Activated naive CD8-positive, alpha-beta T cell treated with anti-CD3 and anti-CD28 coated beads for 36 hours (primary cell): ENCODE results near the gene PLB1. TPM values are rescaled to one million over a fixed set of nuclear protein-coding genes. Genes with fewer than 3 reads are reported as not detected.

ENCODE experiments used
- DNase-seq: peaks from one replicate; pipeline ENCODE4 v3.0.0; 2021
- H3K27ac Mint-ChIP-seq: one replicate; pipeline ENCODE4 v1.8.0; 2022; ENCODE audit warnings: mild to moderate bottlenecking, moderate library complexity, mixed read lengths
- H3K27me3 Mint-ChIP-seq: one replicate; pipeline ENCODE4 v1.8.0; 2022; ENCODE audit warnings: mild to moderate bottlenecking, mixed read lengths
- H3K36me3 Mint-ChIP-seq: one replicate; pipeline ENCODE4 v1.8.0; 2021; ENCODE audit warnings: mild to moderate bottlenecking, mixed read lengths
- H3K4me1 Mint-ChIP-seq: one replicate; pipeline ENCODE4 v1.8.0; 2021; ENCODE audit warnings: mixed read lengths
- H3K4me3 Mint-ChIP-seq: one replicate; pipeline ENCODE4 v1.8.0; 2022; ENCODE audit warnings: mild to moderate bottlenecking, moderate library complexity, mixed read lengths
- H3K9me3 Mint-ChIP-seq: one replicate; pipeline ENCODE4 v1.8.0; 2022; ENCODE audit warnings: mixed read lengths
- total RNA-seq, 2 experiments: library from RNA; stranded (reverse); gene quantifications; one replicate each; pipeline ENCODE4 v1.2.3, GENCODE V29; 2021

Gene PLB1
- total RNA-seq, 2 experiments from 2014 or later, result 0.99 to 1.4 TPM

GRCh38 chr2:28481905-28482304 is 14.0 kb upstream of the PLB1 start:
- DNase-seq, result no peak
- Mint-ChIP-seq H3K27ac (no peak overlapping the region), H3K4me1 (peaks cover 3% of the 10 kb centered on the region), H3K4me3 (no peak overlapping the region), H3K9me3 (peaks cover 3% of the 10 kb centered on the region), H3K27me3 (no peaks in the 10 kb centered on the region), H3K36me3 (no peaks in the 10 kb centered on the region)

DNA sequence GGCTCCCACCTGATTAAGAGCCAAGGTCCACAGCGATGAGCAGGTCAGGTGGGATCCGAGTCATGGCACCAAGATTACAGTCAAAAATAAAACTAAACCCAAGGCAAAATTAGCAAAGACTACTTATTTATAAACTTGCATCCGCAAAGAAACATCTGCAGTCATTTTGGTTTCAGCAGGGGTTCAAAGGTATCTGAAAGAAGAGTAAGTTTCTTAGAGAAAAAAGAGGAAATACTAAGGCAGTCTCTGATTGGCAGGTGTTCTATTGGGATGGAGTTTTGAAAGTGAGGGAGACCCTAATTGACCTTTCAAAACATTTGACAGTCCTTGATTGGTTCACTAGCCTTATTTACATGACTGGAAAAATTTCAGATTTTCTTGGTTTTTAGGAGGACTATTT is 11.0 kb upstream of the PLB1 start:
- no peaks in the 10 kb centered on the region for H3K36me3 Mint-ChIP-seq
- no peaks in the 10 kb centered on the region for H3K4me1 Mint-ChIP-seq
- no peaks in the 10 kb centered on the region for H3K27me3 Mint-ChIP-seq
- no peak overlapping the region for H3K27ac Mint-ChIP-seq
- DNase-seq, result no peak
- peaks cover 3% of the 10 kb centered on the region for H3K9me3 Mint-ChIP-seq
- no peak overlapping the region for H3K4me3 Mint-ChIP-seq

- no peaks in the 10 kb centered on the region for H3K27me3 Mint-ChIP-seq
- no peaks in the 10 kb centered on the region for H3K9me3 Mint-ChIP-seq
- DNase-seq, result no peak
- H3K27ac Mint-ChIP-seq, result no peak overlapping the region
- no peaks in the 10 kb centered on the region for H3K4me1 Mint-ChIP-seq
- H3K36me3 Mint-ChIP-seq, result no peaks in the 10 kb centered on the region
- H3K4me3 Mint-ChIP-seq, result no peak overlapping the region
These were observed 9.3 kb upstream of the PLB1 start for GRCh38 chr2:28486526-28486925.

DNA sequence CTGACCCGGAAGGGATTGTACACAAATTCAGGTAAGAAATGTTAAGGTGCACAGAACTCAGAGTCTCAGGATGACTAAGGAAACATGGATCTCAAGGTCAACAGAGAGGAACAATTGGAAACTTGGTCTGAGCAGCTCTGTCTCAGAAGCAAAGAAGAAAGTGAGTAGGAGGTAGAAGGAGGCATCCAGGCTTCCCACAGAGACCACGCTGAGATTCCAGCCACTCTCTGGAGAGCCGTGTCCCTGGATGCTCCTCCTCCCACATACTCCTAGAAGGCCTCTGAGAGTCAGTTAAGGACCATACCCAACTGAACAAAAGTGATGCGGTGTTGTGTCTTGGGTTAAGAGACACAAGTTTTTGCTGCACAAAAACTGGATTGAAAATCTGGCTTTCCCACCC is 8.6 kb upstream of the PLB1 start:
- H3K4me1 Mint-ChIP-seq, result peaks cover 1% of the 10 kb centered on the region
- no peak for DNase-seq
- no peaks in the 10 kb centered on the region for H3K9me3 Mint-ChIP-seq
- H3K27me3 Mint-ChIP-seq, result no peaks in the 10 kb centered on the region
- H3K27ac Mint-ChIP-seq, result no peak overlapping the region
- no peak overlapping the region for H3K4me3 Mint-ChIP-seq
- no peaks in the 10 kb centered on the region for H3K36me3 Mint-ChIP-seq

GRCh38 chr2:28488083-28488830 is 7.6 kb upstream of the PLB1 start:
- no peak overlapping the region for H3K4me3 Mint-ChIP-seq
- H3K9me3 Mint-ChIP-seq, result no peaks in the 10 kb centered on the region
- H3K4me1 Mint-ChIP-seq, result peaks cover 1% of the 10 kb centered on the region
- no peak for DNase-seq
- H3K27me3 Mint-ChIP-seq, result no peaks in the 10 kb centered on the region
- no peaks in the 10 kb centered on the region for H3K36me3 Mint-ChIP-seq
- no peak overlapping the region for H3K27ac Mint-ChIP-seq

GRCh38 chr2:28488858-28489575 is 6.8 kb upstream of the PLB1 start:
- H3K27me3 Mint-ChIP-seq, result no peaks in the 10 kb centered on the region
- no peaks in the 10 kb centered on the region for H3K9me3 Mint-ChIP-seq
- no peaks in the 10 kb centered on the region for H3K36me3 Mint-ChIP-seq
- no peak overlapping the region for H3K27ac Mint-ChIP-seq
- DNase-seq, result no peak
- no peak overlapping the region for H3K4me3 Mint-ChIP-seq
- H3K4me1 Mint-ChIP-seq, result peaks cover 1% of the 10 kb centered on the region

GRCh38 chr2:28490558-28490957 is 5.3 kb upstream of the PLB1 start:
- no peaks in the 10 kb centered on the region for H3K36me3 Mint-ChIP-seq

DNA sequence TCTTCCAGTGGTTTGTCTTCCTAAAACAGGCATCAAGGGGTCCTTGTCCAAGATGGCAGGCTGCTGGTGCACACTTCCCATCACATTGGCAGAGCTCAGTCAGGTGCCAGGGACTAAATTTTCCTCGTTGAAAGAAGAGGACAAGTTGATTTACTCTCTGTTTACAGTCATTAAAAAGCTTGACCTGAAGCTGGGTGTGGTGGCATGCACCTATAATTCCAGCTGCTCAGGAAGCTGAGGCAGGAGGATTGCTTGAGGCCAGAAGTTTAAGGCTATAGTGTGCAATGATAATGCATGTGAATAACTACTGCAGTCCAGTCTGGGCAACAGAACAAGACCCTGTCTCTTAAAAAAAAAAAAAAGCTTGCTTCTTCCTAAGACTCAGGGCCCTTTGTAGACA is 3.6 kb upstream of the PLB1 start:
- no peaks in the 10 kb centered on the region for H3K27me3 Mint-ChIP-seq
- no peak overlapping the region for H3K4me3 Mint-ChIP-seq
- no peaks in the 10 kb centered on the region for H3K36me3 Mint-ChIP-seq
- H3K9me3 Mint-ChIP-seq, result no peaks in the 10 kb centered on the region
- peaks cover 1% of the 10 kb centered on the region for H3K4me1 Mint-ChIP-seq
- no peak overlapping the region for H3K27ac Mint-ChIP-seq
- DNase-seq, result no peak

More at GRCh38 chr2:28490558-28490957, 5.3 kb upstream of the PLB1 start:
- Mint-ChIP-seq H3K4me1 (peaks cover 1% of the 10 kb centered on the region), H3K4me3 (no peak overlapping the region), H3K27ac (no peak overlapping the region), H3K9me3 (no peaks in the 10 kb centered on the region), H3K27me3 (no peaks in the 10 kb centered on the region)
- no peak for DNase-seq

GRCh38 chr2:28493636-28494035 is 2.2 kb upstream of the PLB1 start:
- Mint-ChIP-seq H3K36me3 (no peaks in the 10 kb centered on the region), H3K9me3 (no peaks in the 10 kb centered on the region), H3K4me3 (no peak overlapping the region), H3K27ac (no peak overlapping the region), H3K27me3 (no peaks in the 10 kb centered on the region), H3K4me1 (peaks cover 1% of the 10 kb centered on the region)
- DNase-seq, result no peak

DNA sequence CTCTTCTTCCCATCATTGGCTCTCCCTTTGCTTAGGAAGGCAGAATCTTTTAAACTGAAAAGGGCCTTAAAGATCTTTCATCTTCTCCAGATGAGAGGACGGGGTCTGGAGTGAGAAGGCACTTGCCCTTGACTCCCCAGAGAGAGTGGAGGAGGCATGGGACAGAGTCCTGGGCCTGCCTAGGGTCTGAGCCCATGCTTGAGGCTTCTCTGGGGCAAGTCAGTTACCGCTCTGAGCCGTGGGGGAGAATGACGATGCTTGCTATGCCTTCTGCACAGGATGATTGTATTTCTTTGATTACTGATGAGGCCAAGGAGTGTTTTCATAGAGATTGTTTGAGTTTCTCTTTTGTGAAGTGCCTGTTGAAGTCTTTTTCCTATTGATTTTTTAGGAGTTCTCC is 921 bp downstream of the PLB1 start:
- H3K4me3 Mint-ChIP-seq, result no peak overlapping the region
- no peaks in the 10 kb centered on the region for H3K27me3 Mint-ChIP-seq
- no peak for DNase-seq
- no peak overlapping the region for H3K27ac Mint-ChIP-seq
- H3K36me3 Mint-ChIP-seq, result no peaks in the 10 kb centered on the region
- H3K4me1 Mint-ChIP-seq, result peaks cover 1% of the 10 kb centered on the region
- H3K9me3 Mint-ChIP-seq, result no peaks in the 10 kb centered on the region

DNA sequence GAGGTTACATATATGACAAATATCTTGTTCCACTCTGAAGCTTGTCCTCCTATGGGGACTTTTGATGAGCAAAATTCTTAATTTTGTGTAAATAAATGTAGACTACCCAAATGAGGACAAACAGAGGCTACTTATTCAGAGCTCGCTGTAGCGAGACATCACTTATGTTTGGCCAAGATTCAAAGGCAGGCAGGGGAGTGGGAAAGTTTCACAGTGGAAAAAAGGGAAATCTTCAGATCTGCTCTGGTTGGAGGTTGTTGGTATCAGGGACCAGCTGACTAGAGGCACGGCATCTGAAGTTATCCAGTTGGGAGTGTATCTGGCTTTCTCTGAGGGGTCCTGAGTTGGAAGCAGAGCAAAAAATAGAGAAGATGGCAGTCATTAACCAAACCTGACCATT is 1.3 kb downstream of the PLB1 start:
- Mint-ChIP-seq H3K4me3 (no peak overlapping the region), H3K36me3 (no peaks in the 10 kb centered on the region), H3K9me3 (no peaks in the 10 kb centered on the region), H3K27ac (no peak overlapping the region), H3K4me1 (no peaks in the 10 kb centered on the region), H3K27me3 (no peaks in the 10 kb centered on the region)
- DNase-seq, result no peak

- DNase-seq, result no peak
- Mint-ChIP-seq H3K4me3 (no peak overlapping the region), H3K4me1 (no peaks in the 10 kb centered on the region), H3K36me3 (no peaks in the 10 kb centered on the region), H3K27me3 (no peaks in the 10 kb centered on the region), H3K27ac (no peak overlapping the region), H3K9me3 (no peaks in the 10 kb centered on the region)
These were observed 3.4 kb downstream of the PLB1 start for GRCh38 chr2:28499282-28499681.

DNA sequence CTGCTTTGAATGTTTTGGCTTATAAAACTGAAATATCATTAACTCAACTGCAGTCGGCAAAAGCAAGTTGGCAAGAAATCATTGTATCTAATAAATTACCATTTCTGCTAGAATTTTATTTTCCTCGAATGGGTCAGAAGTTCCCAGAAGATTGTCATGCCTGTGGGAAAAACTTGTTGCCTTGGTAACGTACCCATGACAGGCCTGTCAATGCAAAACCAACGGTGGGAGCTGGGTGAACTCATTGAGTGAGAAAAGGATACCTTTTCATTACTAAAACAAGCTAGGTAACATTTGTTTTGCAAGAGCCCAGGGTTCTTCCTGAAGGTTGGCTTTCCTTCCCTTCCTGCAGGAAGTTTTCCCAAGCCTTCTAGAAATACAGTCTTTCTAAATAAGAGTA is 9.5 kb downstream of the PLB1 start:
- DNase-seq, result no peak
- H3K9me3 Mint-ChIP-seq, result no peaks in the 10 kb centered on the region
- H3K4me3 Mint-ChIP-seq, result no peak overlapping the region

GRCh38 chr2:28506112-28506910 is 10.5 kb downstream of the PLB1 start:
- peaks cover under 1% of the 10 kb centered on the region for H3K27me3 Mint-ChIP-seq
- H3K4me1 Mint-ChIP-seq, result peaks cover 7% of the 10 kb centered on the region
- DNase-seq, result no peak
- H3K36me3 Mint-ChIP-seq, result no peaks in the 10 kb centered on the region
- H3K27ac Mint-ChIP-seq, result no peak overlapping the region
- no peak overlapping the region for H3K4me3 Mint-ChIP-seq
- no peaks in the 10 kb centered on the region for H3K9me3 Mint-ChIP-seq

More for the DNA sequence above, 9.5 kb downstream of the PLB1 start:
- Mint-ChIP-seq H3K36me3 (no peaks in the 10 kb centered on the region), H3K27me3 (no peaks in the 10 kb centered on the region), H3K4me1 (peaks cover 7% of the 10 kb centered on the region), H3K27ac (no peak overlapping the region)
